ENCODE data around the gene GRIN2C.

GRIN2C gene

GRCh38 chr17:74797824-74798223 is 61.9 kb downstream of the GRIN2C start:
- DNase-seq, result no peak

DNA sequence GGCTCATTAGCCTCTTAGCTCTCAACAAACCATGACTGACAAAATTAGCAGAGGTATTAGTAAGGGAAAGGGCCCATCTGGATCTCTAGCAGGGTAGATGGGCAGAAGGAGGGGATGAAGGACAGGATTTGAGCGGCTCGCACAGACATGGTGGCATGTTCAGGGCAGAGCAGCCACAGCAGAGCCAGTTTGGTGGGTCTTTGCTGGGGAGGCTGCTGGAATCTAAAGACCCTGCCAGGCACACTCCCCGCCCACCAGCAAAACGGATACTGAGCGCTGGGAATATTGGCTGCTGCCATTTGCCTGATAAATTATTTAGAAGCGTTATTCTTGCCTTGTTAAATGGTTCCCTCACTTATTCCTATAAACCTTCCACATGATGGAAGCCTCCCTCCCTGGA is 62.8 kb downstream of the GRIN2C start:
- no peak for DNase-seq

DNA sequence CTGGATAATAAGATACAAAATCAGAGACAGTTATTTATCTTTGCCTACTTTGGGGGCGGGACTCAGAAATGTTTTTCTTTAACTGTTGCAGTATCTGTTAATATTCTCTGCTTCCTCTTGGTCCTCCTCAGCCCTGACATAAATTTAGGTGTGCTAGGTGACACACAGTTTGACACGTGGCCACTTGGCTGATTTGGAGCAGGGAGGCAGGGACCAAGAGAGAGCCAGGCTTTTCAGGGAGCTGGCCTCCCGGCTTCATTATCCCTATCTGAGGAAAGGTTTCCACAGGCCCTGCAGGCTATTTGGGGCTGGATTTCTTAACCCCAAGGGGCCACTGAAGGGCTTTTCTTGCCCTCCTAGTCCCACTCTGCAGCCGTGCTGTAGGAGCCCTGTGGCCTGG is 63.5 kb downstream of the GRIN2C start:
- DNase-seq, result no peak

GRCh38 chr17:74795327-74796020 is 64.2 kb downstream of the GRIN2C start:
- DNase-seq, result no peak

DNA sequence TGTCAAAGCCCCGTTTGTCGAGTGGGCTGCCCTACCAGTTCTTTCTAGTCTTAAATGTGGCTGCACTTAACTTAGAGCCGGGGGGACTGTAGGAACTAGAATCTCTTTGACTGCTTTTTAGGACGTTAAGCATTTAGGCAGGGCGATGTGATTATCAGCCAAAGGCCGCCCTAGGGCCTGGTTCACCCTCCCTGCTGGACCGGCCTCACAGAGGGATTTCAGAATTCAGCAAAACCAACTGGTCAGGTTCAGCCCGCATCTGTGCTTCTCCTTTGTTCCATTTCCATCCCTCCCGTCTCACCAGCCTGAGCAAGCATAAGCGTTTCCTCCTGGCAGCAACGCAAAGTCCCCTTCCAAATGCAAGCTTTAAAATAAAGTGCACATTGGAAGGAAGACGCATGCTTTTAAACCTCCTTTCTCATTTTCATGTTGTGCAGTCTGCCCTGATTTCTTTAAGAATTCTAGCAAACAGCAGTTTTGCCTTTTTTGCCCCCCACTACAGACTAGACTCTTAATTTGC is 67.0 kb downstream of the GRIN2C start:
- no peak for DNase-seq

Data from suppressor macrophage (primary cell).